Upper lobe of left lung (tissue), 6 donors: ENCODE results near the gene ARHGEF2. TPM values are rescaled to one million over a fixed set of nuclear protein-coding genes. Genes with fewer than 3 reads are reported as not detected.
"Not testable (repeated sequence)": the region's sequence is repeated elsewhere in the genome, so short reads cannot be mapped to it uniquely, and the experiment has no call there.

Source experiments
- ATAC-seq, 2 donors: fragments of 200-7000 bp; cut with Tn5 transposase; one replicate each; pipeline ENCODE4 v1.9.1; 2022; ENCODE audit warnings: mild to moderate bottlenecking in 2 of 2, moderate library complexity in 2 of 2; ENCODE audit not compliant: low FRiP score in 2 of 2
- DNase-seq, 2 donors: peaks; one replicate each; pipeline ENCODE4 v3.0.0-alpha.2; 2019 to 2020
- H3K27ac ChIP-seq, 4 donors: fragments of 200-600 bp; sonication (generic); one replicate each; pipeline ENCODE4 v1.5.1; 2016 to 2019
- H3K27me3 ChIP-seq, 4 donors: fragments of 200-600 bp; sonication (generic); one replicate each; pipeline ENCODE4 v1.5.1; 2017 to 2019
- H3K36me3 ChIP-seq, 4 donors: fragments of 200-600 bp; sonication (generic); one replicate each; pipeline ENCODE4 v1.5.1; 2016 to 2019
- H3K4me1 ChIP-seq, 4 donors: fragments of 200-600 bp; sonication (generic); one replicate each; pipeline ENCODE4 v1.5.1; 2018 to 2019
- H3K4me3 ChIP-seq, 4 donors: fragments of 200-600 bp; sonication (generic); one replicate each; pipeline ENCODE4 v1.5.1; 2017 to 2019; ENCODE audit warnings: mild to moderate bottlenecking in 2 of 4, moderate library complexity in 1 of 4
- H3K9me3 ChIP-seq, 4 donors: fragments of 200-600 bp; sonication (generic); one replicate each; pipeline ENCODE4 v1.5.1; 2018 to 2019
- CTCF ChIP-seq, 6 experiments: fragments of 450-650 bp in 4 of 6; fragments of 200-600 bp in 2 of 6; sonication (generic) in 2 of 6; IDR thresholded peaks; one replicate each; pipeline ENCODE4 v1.5.1; 2016 to 2019; ENCODE audit warnings: antibody characterized with exemption in 6 of 6
- EP300 ChIP-seq, 4 donors: sonication (generic); formaldehyde crosslinking; IDR thresholded peaks; one replicate each; pipeline ENCODE4 v1.5.1; 2017; ENCODE audit warnings: antibody characterized with exemption in 4 of 4, control low read depth in 2 of 4
- POLR2A ChIP-seq, 4 donors: fragments of 450-650 bp; IDR thresholded peaks; one replicate each; pipeline ENCODE4 v1.5.1; 2016 to 2017; ENCODE audit warnings: antibody characterized with exemption in 4 of 4, mild to moderate bottlenecking in 2 of 4
- POLR2AphosphoS5 ChIP-seq, 2 donors: sonication (generic); formaldehyde crosslinking; IDR thresholded peaks; one replicate each; pipeline ENCODE4 v1.5.1; 2017; ENCODE audit warnings: antibody characterized with exemption in 2 of 2
- WGBS, 2 donors: methylation state at CpG; one replicate each; pipeline ENCODE4 v1.1.5; 2017 to 2018; 5-methylcytosine and 5-hydroxymethylcytosine counted together
- total RNA-seq, 6 donors: library from RNA; depleted of rRNA in 4 of 6; stranded (reverse); fragments of >200 nt in 4 of 6; gene quantifications; one replicate each; pipeline versions ENCODE4 v1.1.0 to v1.2.1, GENCODE V29; 2016 to 2021
- donor health status: DM: no; HTN: no; CAD: no; lungs with moderate emphysema.
- donor health status: DM: no; HTN: yes; CAD: no; lungs with severe emphysema.

The ARHGEF2 gene
- total RNA-seq, 6 donors from 2014 or later = 198 to 969 (median 229) TPM

- ATAC-seq = no peak
- Histone ChIP-seq H3K9me3 (no peaks in the 10 kb centered on the region), H3K4me1 (peaks cover 0 to 14% (median 7%) of the 10 kb centered on the region in 4 donors), H3K36me3 (no peaks in the 10 kb centered on the region), H3K4me3 (no peak overlapping the region), H3K27ac (peak overlapping the region in 2 of 4 donors; percentile 11 to 17), H3K27me3 (no peaks in the 10 kb centered on the region)
- TF ChIP-seq CTCF (IDR thresholded peaks at IDR 0.05) (no peak), POLR2AphosphoS5 (IDR thresholded peaks at IDR 0.05) (no peak), EP300 (IDR thresholded peaks at IDR 0.05) (no peak), POLR2A (IDR thresholded peaks at IDR 0.05) (no peak)
- no peak for DNase-seq
- WGBS, 2 donors = 25 to 61% methylated on average over 2 of the region's 2 CpGs
These were observed 17.8 kb upstream of the ARHGEF2 start for GRCh38 chr1:155996166-155996565.

- Histone ChIP-seq H3K27me3 (no peaks in the 10 kb centered on the region), H3K36me3 (no peaks in the 10 kb centered on the region), H3K4me3 (no peak overlapping the region), H3K4me1 (peaks cover 17 to 33% (median 27%) of the 10 kb centered on the region in 4 donors), H3K27ac (peak overlapping the region in 2 of 4 donors; percentile 56 to 72), H3K9me3 (no peaks in the 10 kb centered on the region)
- ATAC-seq (peak in 1 of 2 donors; percentile 73), DNase-seq (peak in 1 of 2 donors; percentile 63)
- TF ChIP-seq POLR2A (IDR thresholded peaks at IDR 0.05) = peak in 1 of 4 donors; percentile 28
- no peak for TF ChIP-seq POLR2AphosphoS5 (IDR thresholded peaks at IDR 0.05)
- TF ChIP-seq EP300 (IDR thresholded peaks at IDR 0.05) = peak in 1 of 4 donors; percentile 8
- no peak for TF ChIP-seq CTCF (IDR thresholded peaks at IDR 0.05)
- 61 to 71% methylated on average over 3 of the region's 3 CpGs for WGBS, 2 donors
These were observed 15.2 kb upstream of the ARHGEF2 start for GRCh38 chr1:155993595-155993994.

GRCh38 chr1:155990005-155990739 is 11.8 kb upstream of the ARHGEF2 start:
- H3K4me1 ChIP-seq = peaks cover 19 to 37% (median 31%) of the 10 kb centered on the region in 4 donors
- no peak overlapping the region for H3K4me3 ChIP-seq
- no peaks in the 10 kb centered on the region for H3K36me3 ChIP-seq
- TF ChIP-seq POLR2AphosphoS5 (IDR thresholded peaks at IDR 0.05) = no peak
- TF ChIP-seq EP300 (IDR thresholded peaks at IDR 0.05) = no peak
- no peak for TF ChIP-seq CTCF (IDR thresholded peaks at IDR 0.05)
- TF ChIP-seq POLR2A (IDR thresholded peaks at IDR 0.05) = no peak
- ATAC-seq = peak; percentile 65 to 77
- peak in 1 of 2 donors; percentile 71 for DNase-seq
- 64 to 89% methylated on average over 6 of the region's 6 CpGs for WGBS, 2 donors
- no peaks in the 10 kb centered on the region for H3K27me3 ChIP-seq
- H3K9me3 ChIP-seq = no peaks in the 10 kb centered on the region
- peak overlapping the region; percentile 22 to 77 (median 68) for H3K27ac ChIP-seq

- peak overlapping the region; percentile 22 to 77 (median 68) for H3K27ac ChIP-seq
- DNase-seq (peak; percentile 73 to 86), ATAC-seq (peak; percentile 95 to 97)
- 10 to 33% methylated on average over 3 to 5 of the region's 9 CpGs for WGBS, 2 donors
- H3K4me3 ChIP-seq = peak overlapping the region in 3 of 4 donors; percentile 27 to 51 (median 42)
- TF ChIP-seq CTCF (IDR thresholded peaks at IDR 0.05) = peak; percentile 96 to 99 (median 99)
- TF ChIP-seq EP300 (IDR thresholded peaks at IDR 0.05) = no peak
- peak in 1 of 2 donors; percentile 76 for TF ChIP-seq POLR2AphosphoS5 (IDR thresholded peaks at IDR 0.05)
- H3K9me3 ChIP-seq = no peaks in the 10 kb centered on the region
- no peaks in the 10 kb centered on the region for H3K36me3 ChIP-seq
- H3K27me3 ChIP-seq = no peaks in the 10 kb centered on the region
- peaks cover 19 to 40% (median 31%) of the 10 kb centered on the region in 4 donors for H3K4me1 ChIP-seq
These were observed 11.1 kb upstream of the ARHGEF2 start for GRCh38 chr1:155989242-155990004.

GRCh38 chr1:155984903-155985645 is 6.7 kb upstream of the ARHGEF2 start:
- WGBS, 2 donors = 73 to 78% methylated on average over 11 of the region's 11 CpGs
- DNase-seq, H3K4me3 ChIP-seq, H3K27me3 ChIP-seq, ATAC-seq, H3K9me3 ChIP-seq, H3K36me3 ChIP-seq: not testable (repeated sequence)
- peaks cover 50 to 68% (median 58%) of the 10 kb centered on the region in 4 donors for H3K4me1 ChIP-seq
- peak overlapping the region in 2 of 4 donors; percentile 97 to 99 for H3K27ac ChIP-seq
